GM12801 (cell line): Measurements from ENCODE around the gene QRICH1.

Experiments
- TF ChIP-seq, protein P1 (sequence below): IDR thresholded peaks from one replicate; pipeline ENCODE4 v1.5.1; 2011; ENCODE audit warnings: control low read depth; ENCODE audit not compliant: insufficient read length; ENCODE audit errors: extremely low read depth

QRICH1 gene

DNA sequence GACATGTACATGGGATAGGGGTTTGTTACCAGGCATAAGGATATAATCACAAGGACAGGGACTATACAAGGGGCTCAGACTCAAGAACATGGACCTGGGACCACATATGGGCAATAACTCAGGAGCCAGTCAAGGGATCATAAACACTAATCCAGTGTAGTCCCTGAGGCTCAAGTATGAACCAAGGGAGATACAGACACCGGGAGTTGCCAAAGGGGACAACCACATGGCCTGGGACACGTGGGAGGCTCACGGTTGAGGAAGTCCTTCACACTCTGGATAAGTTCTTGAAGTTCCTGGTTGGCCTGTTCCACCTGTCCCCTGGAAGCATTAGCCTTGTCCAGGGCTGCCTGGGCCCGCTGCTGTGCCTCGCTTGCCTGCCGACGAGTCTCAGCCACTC lies 28.6 kb upstream of the QRICH1 start:
- TF ChIP-seq, protein P1, sequence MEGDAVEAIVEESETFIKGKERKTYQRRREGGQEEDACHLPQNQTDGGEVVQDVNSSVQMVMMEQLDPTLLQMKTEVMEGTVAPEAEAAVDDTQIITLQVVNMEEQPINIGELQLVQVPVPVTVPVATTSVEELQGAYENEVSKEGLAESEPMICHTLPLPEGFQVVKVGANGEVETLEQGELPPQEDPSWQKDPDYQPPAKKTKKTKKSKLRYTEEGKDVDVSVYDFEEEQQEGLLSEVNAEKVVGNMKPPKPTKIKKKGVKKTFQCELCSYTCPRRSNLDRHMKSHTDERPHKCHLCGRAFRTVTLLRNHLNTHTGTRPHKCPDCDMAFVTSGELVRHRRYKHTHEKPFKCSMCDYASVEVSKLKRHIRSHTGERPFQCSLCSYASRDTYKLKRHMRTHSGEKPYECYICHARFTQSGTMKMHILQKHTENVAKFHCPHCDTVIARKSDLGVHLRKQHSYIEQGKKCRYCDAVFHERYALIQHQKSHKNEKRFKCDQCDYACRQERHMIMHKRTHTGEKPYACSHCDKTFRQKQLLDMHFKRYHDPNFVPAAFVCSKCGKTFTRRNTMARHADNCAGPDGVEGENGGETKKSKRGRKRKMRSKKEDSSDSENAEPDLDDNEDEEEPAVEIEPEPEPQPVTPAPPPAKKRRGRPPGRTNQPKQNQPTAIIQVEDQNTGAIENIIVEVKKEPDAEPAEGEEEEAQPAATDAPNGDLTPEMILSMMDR, result no peak

DNA sequence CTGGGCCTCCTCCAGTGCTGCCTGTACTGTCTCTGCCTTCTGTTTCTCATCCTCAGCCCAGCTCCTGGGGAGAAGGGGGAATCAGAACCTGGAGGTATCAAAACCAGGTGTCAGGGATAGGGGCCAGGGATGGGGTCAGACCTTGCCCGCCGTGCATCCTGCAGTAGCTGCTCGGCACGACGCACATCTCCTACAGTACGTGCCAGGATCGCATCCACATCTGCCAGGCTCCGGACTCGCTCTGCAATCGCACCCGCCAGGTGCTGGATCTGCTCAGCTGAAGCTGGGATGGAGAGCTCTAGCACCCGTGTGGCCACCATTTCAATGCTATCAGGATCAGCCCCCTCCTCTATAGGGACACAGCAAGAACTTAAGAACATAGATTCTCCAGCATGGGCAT lies 28.2 kb upstream of the QRICH1 start:
- TF ChIP-seq, protein P1, result no peak

GRCh38 chr3:49121132-49121736 lies 27.4 kb upstream of the QRICH1 start:
- TF ChIP-seq, protein P1, result no peak

DNA sequence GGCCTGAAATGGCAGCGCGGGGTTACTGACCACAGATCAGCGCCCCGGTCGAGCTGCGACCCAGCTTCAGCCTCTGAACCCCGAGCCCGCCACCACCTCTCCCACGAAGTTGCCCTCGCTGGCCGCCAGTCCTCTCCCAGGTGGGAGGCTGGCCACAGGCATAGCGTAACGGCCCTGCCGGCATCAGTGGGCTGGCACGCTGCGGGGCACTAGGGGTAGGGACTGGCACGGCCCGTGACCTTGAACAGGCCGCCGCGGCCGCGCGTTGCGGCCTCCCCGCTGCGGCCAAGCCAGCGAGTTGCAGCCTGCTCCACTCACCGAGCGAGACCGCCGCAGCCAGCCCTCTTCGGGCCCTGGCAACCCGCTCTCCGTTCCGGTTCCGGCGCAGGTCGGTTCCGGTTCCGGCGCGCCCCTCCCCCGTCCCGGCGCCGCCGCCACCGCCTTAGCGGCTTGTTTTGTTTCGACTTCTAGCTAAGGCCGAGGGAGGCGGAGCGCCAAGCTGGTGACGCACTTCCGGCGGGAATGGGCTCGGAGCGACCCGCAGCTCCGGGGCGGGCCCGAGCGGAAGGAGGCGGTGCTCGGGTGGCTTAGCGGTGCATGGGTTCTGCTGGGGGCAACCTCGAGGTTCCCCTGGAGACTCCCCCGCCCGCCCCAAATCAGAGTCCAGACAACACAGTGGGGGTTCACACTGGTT lies 26.7 kb upstream of the QRICH1 start, which contains the start of gene USP19:
Gene USP19, minus strand, starts transcription at position 386 of the 694 bp plus-strand sequence. CDS start 1,678 bp downstream, outside the sequence.
- TF ChIP-seq, protein P1, result no peak

DNA sequence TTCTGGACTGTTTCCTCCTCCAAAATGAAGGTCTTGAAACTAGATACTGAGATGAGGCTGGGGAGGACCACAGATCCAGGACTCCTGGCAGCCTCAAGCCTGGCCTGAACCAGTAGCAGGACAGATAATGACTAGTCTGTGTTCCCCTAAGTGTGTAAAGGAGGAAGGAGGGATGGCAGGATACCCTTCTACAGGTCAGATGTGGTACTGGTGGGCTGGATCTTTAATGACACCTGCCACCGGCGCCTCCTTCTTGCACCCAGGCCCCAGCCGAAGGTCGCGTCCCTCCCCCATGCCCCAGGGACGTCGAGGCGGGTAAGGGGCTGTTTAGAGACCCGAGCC lies 26.2 kb upstream of the QRICH1 start:
- TF ChIP-seq, protein P1, result no peak

DNA sequence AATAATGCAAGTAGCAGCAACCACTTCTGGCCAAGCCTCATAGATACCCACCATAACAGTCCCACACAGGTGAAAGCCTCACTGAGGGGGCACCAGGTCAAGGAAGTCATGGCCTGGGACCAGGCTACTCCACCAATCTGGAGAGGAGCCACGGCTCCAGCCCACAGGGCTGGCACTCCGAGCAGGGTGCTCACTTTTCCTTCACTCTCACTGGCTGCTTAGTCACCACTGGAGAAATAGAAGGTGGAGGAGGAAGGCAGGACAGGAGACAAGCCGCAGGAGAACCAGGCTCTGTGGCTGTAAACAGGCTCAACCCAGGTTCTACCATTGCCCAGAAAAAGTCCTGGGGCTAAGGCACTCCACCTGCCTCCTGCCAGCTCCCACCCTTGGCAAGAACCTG lies 25.6 kb upstream of the QRICH1 start:
- TF ChIP-seq, protein P1, result no peak

- TF ChIP-seq, protein P1, result no peak
Observed at GRCh38 chr3:49119036-49119435, 25.2 kb upstream of the QRICH1 start.
